Measurements from ENCODE around the gene LRRC8A.
"Not testable (repeated sequence)": the region's sequence is repeated elsewhere in the genome, so short reads cannot be mapped to it uniquely, and the experiment has no call there.

Gene LRRC8A

DNA sequence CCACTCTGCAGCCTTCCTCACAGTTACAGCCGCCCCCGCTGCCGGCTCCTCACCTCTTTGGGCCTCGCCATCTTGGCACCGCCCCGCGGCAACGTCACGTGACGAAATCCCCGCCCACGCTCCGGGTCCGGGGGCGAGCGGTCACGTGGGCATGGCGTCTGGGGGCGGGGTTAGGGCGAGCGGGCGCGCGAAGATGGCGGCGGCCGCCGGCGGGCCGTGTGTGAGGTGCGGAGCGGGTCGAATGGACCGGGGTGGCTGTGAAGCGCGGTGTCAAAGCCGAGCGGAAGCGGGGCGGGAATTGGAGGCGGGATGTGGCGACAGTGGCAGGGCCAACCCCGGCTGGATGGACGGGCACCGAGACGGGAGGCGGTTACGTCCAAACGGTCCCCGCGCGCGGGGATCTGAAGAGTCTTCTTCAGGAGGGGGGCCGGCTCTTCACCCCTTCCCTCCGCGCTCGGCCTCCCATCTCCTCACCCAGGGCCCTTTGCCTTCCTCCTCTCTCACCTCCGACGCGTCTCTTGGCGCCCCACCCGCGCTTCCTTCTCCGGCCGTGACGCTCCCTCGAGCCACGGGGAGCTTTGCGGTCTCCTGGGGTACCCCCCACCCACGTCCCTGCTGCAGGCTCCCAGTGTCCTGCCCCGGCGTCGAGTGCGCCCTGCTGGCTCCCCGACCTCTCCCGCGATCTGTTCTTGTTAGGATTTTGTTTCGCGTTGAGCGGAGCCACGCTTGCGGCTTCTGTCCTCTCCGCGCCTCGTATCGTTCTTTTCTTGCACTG, 65.8 kb downstream of the LRRC8A start, which contains the start of the genes DOLK and NUP188:
TSS of gene DOLK (minus strand) at position 77 of the 775 bp plus-strand sequence. CDS start 300 bp downstream, outside the sequence.
TSS of gene NUP188 (plus strand) at position 173 of the 775 bp plus-strand sequence. CDS start at position 194, 21 bp downstream.
- peak; percentile 93 to 97 for DNase-seq (ENCODE audit: extremely low read depth in 1 of 2, low read depth in 1 of 2)

- not testable (repeated sequence) for DNase-seq (ENCODE audit: extremely low read depth in 1 of 2, low read depth in 1 of 2)
Observed at GRCh38 chr9:128961403-128961802, 79.5 kb downstream of the LRRC8A start.

Data from stimulated activated CD8-positive, alpha-beta memory T cell treated with anti-CD3 and anti-CD28 coated beads, Interleukin-7, amount 100 ng/mL, for 48 hours (primary cell).